ENCODE data around the gene SCN1B.

Gene SCN1B

DNA sequence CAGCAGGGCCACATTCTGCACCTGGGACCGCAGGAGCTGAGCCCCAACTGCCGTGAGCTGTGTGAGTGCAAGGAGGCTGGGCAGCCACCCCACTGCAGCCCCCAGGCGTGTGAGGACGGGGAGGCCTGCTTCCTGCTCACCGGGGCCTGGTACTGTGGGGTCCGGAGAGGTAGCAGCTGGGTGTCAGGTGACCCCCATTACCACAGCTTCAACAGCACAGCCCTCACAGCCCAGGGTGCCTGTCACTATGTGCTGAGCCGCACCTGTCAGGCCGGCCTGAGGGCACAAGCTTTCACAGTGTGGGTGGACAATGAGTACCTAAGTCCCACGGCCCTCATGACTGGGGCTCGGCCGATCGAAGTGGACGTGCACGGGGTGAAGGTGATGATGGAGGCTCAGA is 49.6 kb downstream of the SCN1B start:
- no peak for DNase-seq

DNA sequence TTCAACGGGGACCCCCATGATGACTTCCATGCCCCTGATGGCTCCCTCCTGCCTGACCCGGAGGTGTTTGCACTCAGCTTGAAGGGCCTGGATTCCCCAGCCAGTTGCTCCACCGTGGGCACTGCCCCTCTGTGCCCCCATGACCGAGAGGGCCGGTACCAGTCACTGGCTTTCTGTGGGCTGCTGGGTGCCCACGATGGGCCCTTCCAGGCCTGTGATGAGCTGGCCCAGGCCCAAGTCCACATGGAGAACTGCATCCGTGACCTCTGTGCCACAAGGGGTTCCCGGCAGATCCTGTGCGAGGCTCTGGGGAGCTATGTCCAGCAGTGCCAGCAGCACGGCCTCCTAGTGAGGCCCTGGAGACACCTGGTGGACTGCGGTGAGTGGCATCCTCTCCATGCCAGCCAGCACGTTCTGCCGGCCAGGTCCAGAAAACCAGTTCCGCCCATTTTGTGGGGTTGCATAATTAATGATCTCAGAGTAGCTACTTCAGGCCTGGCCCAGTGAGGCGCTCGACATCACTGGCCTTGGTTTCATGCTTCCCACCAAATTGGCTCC is 50.4 kb downstream of the SCN1B start:
- DNase-seq, result no peak

DNA sequence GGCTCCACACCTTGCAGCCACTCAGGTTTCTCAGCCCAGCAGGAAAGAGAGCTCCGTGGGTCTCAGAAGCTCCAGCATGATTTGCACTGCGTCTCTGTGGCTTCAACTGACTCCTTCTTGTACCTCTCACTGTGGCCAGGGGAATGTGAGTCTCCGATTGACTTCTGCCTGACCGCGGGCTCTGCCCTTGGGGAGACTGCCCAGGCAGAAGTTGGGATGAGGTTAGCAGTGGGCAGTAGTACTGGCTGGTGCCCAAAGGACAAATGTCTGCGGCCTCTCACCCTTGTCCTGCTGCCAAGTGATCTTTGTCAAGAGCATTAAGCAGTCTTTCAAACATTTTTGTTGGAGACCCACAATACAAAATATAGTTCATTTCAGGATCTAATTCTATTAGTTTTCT is 50.9 kb downstream of the SCN1B start:
- DNase-seq, result no peak

DNA sequence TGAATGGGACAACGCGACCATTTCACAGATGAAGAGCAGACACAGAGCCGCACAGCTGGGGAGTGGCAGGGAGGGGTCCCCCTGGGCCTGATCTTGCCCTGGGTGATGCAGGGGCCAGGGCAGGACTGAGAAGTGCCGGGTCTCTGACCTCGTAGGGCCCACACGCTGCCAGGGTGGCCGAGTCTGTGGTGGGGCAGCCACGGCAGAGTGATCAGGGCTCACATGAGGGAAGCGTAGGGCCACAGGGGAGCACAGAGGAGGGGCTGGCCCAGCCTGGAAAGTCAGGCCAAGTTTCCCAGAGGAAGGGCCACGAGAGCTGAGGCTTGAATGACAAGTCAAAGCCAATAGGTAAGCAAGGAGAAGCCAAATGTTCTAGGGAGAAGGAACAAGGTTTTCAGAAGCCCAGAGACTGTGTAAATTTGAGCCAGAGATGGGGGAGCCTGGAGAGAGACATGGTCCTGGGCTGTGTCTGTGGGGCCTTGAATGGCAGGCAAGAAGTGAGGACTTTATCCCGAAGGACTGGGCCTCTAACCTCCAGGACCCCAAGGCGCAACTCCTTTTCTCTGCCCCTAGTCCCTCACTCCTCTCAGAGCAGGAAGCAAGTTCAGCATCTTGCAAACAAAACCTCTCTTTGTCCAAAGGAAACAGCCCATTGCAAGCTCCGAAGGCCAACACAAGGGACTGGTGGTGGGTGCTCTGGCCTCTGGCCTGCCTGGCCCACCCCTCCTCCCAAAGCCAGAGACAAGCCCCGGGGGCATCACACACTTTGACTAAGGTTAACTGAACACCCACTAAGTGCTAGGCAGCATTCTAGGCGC is 53.6 kb downstream of the SCN1B start:
- DNase-seq, result no peak

DNA sequence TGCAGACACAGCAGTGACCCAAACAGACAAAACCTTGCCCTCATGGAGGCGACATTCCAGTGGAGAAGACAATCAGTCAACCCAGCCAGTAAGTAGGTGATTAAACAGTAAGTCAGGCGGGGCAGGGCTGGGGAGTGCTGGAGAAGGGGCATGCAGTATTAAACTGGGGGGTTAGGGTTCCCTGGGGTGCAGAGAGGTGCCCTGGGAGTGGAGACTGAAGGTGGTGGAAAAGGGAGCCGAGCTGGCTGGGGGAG is 54.2 kb downstream of the SCN1B start:
- no peak for DNase-seq

DNA sequence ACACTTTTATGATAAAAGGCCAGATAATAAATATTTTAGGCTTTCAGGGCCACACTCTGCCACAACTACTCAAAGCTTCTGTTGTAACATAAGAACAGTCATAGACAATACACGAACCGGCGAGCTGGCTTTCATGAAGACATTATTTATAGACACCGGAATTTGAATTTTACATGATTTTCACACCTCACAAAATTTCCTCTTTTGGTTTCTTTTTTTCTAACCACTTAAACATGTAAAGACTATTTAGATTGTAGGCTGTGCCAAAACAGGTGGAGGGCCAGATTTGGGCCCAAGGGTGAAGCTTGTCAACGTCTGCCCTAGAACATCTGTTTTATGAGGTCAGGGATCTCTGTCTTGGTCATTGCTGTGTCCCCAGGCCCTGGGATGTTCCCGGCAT is 55.7 kb downstream of the SCN1B start:
- DNase-seq, result no peak

DNA sequence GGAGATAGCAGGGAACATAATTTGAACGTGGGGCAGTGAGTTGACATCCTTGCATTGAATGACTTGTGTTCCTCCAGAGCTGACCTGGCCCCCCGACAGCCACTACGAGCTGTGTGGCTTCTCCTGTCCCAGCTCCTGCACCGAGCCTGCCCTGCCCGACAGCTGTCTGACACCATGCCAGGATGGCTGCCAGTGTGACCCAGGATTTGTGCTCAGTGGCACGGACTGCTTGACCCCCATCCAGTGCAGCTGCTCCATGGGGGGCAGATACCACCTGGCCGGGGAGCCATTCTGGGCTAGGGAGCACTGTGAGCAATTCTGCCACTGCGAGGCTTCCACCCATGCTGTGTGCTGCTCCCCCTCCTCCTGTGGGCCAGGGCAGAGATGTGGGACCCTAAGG is 56.2 kb downstream of the SCN1B start:
- no peak for DNase-seq

DNA sequence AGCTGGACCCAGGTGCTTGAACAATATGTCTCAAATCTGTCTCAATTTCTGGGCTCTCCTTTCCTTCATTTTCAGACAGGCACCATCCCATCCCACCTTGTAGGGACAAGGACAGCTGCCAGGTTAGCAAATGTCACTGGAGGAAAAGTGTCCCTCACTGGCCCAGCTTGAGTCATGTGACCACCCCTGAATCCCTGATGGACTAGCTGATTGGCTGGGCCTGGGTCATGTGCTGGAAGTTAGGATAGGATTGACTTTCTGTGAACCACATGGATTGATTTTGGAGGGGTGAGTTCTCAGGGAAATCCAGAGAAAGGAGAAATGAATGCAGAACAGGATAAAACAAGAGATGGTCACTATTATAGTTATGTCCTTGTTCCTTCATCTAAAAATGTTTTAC is 57.1 kb downstream of the SCN1B start:
- DNase-seq, result no peak

DNA sequence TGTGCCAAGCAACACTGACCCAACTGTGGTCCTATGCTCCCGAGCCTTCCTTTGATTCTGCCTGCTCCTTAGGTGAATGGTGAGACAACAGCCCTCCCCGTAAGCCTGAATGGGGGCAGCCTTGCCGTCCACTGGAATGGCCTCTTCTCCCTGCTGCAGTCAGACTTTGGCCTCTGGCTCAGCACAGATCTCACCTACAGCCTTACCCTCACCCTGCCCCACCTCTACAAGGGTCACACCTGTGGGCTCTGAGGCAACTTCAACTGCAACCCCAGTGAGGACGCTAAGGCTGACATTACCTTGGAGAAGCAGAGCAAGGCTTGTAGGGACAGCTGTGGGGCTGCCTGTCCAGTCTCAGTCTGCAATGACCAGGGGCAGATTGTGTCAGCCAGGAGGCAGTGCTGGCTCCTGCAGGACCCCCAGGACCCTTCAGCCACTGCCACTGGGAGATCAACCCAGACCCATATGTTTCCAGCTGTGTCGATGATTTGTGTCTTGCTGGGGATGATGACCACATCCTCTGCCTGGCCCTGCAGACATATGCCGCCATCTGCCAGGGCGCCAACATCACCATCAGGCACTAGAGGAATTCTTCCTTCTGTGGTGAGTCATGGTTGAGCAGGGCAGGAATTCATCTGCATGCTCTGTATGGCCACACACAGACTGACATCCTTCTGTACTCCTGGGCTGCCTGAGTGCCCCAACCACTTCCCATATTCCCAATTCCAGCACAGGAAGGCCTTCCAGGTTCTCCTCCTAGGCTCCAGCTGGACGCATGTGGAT is 58.1 kb downstream of the SCN1B start:
- DNase-seq, result no peak

DNA sequence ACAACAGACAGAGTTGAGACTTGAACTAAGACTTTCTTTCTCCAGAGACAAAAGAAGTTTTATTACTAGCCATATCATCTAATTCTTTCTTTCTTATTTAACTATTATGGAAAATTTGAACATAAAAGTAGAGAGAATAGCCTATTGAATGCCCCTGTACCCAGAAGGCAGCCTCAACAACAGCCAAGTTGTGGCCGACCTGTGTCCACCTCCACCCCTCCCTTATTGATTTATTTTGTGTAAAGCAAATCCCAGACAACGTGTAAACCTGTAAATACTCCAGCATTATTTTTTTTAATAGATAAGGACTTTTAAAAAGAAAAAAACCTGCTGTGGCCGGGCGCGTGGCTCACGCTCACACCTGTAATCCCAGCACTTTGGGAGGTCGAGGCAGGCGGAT is 59.3 kb downstream of the SCN1B start:
- no peak for DNase-seq
